MCF 10A (cell line): ENCODE results near the gene CFH. TPM values are rescaled to one million over a fixed set of nuclear protein-coding genes. Genes with fewer than 3 reads are reported as not detected.
"Not testable (repeated sequence)": the region's sequence is repeated elsewhere in the genome, so short reads cannot be mapped to it uniquely, and the experiment has no call there.

Experiments
- BruUV-seq: library from RNA; stranded (reverse); fragments of 400-500 nt; replicated peaks from 2 replicates; lab custom pipeline; 2021; lab: Mats Ljungman, UMichigan
- CTCF ChIA-PET: fragments of 300-600 bp; sonication (Branson Sonifier 250); formaldehyde crosslinking; extraction: SDS; loops from one replicate; lab custom pipeline; 2021; ENCODE audit warnings: antibody characterized with exemption, inconsistent platforms; lab: Yijun Ruan, JAX
- POLR2A ChIA-PET: fragments of 300-600, 350-650 bp; sonication (Branson Sonifier 250); formaldehyde crosslinking; extraction: SDS; loops from one replicate; lab custom pipeline; 2020; ENCODE audit warnings: antibody characterized with exemption, inconsistent platforms; lab: Yijun Ruan, JAX
- DNase-seq: peaks from one replicate; pipeline ENCODE4 v3.0.0-alpha.2; 2018; ENCODE audit not compliant: unreplicated experiment
- H3K27ac Mint-ChIP-seq: one replicate; pipeline ENCODE4 v1.8.0; 2022; ENCODE audit warnings: mild to moderate bottlenecking, low read depth, mixed read lengths; ENCODE audit not compliant: unreplicated experiment
- H3K27me3 Mint-ChIP-seq: one replicate; pipeline ENCODE4 v1.8.0; 2022; ENCODE audit warnings: mixed read lengths; ENCODE audit not compliant: insufficient read depth, unreplicated experiment
- H3K36me3 Mint-ChIP-seq: one replicate; pipeline ENCODE4 v1.8.0; 2022; ENCODE audit warnings: mild to moderate bottlenecking, moderate library complexity, mixed read lengths; ENCODE audit not compliant: insufficient read depth, unreplicated experiment
- H3K4me1 Mint-ChIP-seq: one replicate; pipeline ENCODE4 v1.8.0; 2022; ENCODE audit warnings: mixed read lengths; ENCODE audit not compliant: insufficient read depth, unreplicated experiment
- H3K4me3 Mint-ChIP-seq: one replicate; pipeline ENCODE4 v1.8.0; 2022; ENCODE audit warnings: mild to moderate bottlenecking, moderate library complexity, mixed read lengths; ENCODE audit not compliant: unreplicated experiment
- H3K9me3 Mint-ChIP-seq: one replicate; pipeline ENCODE4 v1.8.0; 2022; ENCODE audit warnings: mixed read lengths; ENCODE audit not compliant: unreplicated experiment
- CTCF ChIP-seq: fragments of 200-600 bp; IDR thresholded peaks from one replicate; pipeline ENCODE4 v1.8.0; 2022; ENCODE audit warnings: antibody characterized with exemption, mild to moderate bottlenecking; ENCODE audit not compliant: unreplicated experiment
- intact Hi-C: fragments of 100-400 bp; cut with micrococcal nuclease; formaldehyde crosslinking; loops from 2 replicates; pipeline ENCODE4 v1.14.1; 2022
- total RNA-seq: library from RNA; stranded (reverse); gene quantifications from 2 replicates; pipeline ENCODE4 v1.2.3, GENCODE V29; 2022

Gene CFH
- total RNA-seq, 1 experiment from 2014 or later = 31.6 TPM

- CTCF ChIA-PET = no interaction called here
- no TSS peak for BruUV-seq
- Mint-ChIP-seq H3K4me3 (no peak overlapping the region), H3K36me3 (no peaks in the 10 kb centered on the region), H3K27ac (no peak overlapping the region), H3K27me3 (no peaks in the 10 kb centered on the region), H3K9me3 (peaks cover 10% of the 10 kb centered on the region), H3K4me1 (no peaks in the 10 kb centered on the region)
- POLR2A ChIA-PET = interaction anchor here (0.6 to 0.7 kb wide), 3 partner anchors 8 to 38 kb away, joined by 3 to 4 read pairs (median 3); no protein-coding TSS in a partner anchor
- intact Hi-C loops = no loop called here
- no peak for DNase-seq
- no peak for TF ChIP-seq CTCF
Observed at GRCh38 chr1:196623079-196623478, 28.8 kb upstream of the CFH start.

- ChIA-PET POLR2A (no interaction called here), CTCF (no interaction called here)
- no peak for TF ChIP-seq CTCF
- BruUV-seq = no TSS peak
- Mint-ChIP-seq H3K4me1 (no peaks in the 10 kb centered on the region), H3K4me3 (no peak overlapping the region), H3K36me3 (no peaks in the 10 kb centered on the region), H3K27me3 (no peaks in the 10 kb centered on the region), H3K9me3 (peaks cover 29% of the 10 kb centered on the region), H3K27ac (no peak overlapping the region)
- intact Hi-C loops = no loop called here
- DNase-seq = no peak
Observed at GRCh38 chr1:196628838-196629237, 23.0 kb upstream of the CFH start.

- Mint-ChIP-seq H3K27ac (no peak overlapping the region), H3K4me1 (no peaks in the 10 kb centered on the region), H3K4me3 (no peak overlapping the region), H3K36me3 (no peaks in the 10 kb centered on the region), H3K27me3 (no peaks in the 10 kb centered on the region), H3K9me3 (peaks cover 10% of the 10 kb centered on the region)
- intact Hi-C loops = no loop called here
- ChIA-PET POLR2A (no interaction called here), CTCF (no interaction called here)
- no peak for TF ChIP-seq CTCF
- no TSS peak for BruUV-seq
- DNase-seq = no peak
Observed at GRCh38 chr1:196637606-196638005, 14.2 kb upstream of the CFH start.

- Mint-ChIP-seq H3K4me1 (no peaks in the 10 kb centered on the region), H3K36me3 (no peaks in the 10 kb centered on the region), H3K9me3 (peaks cover 10% of the 10 kb centered on the region), H3K27me3 (no peaks in the 10 kb centered on the region), H3K4me3 (no peak overlapping the region), H3K27ac (no peak overlapping the region)
- intact Hi-C loops = no loop called here
- ChIA-PET POLR2A (no interaction called here), CTCF (interaction anchor here (1.2 kb wide), 1 partner anchor 20 kb away, joined by 3 read pairs; no protein-coding TSS in a partner anchor)
- no peak for DNase-seq
- no peak for TF ChIP-seq CTCF
- no TSS peak for BruUV-seq
Observed at GRCh38 chr1:196638466-196638865, 13.4 kb upstream of the CFH start.

- H3K4me3 Mint-ChIP-seq, H3K9me3 Mint-ChIP-seq, H3K4me1 Mint-ChIP-seq, DNase-seq, H3K27ac Mint-ChIP-seq, H3K36me3 Mint-ChIP-seq, H3K27me3 Mint-ChIP-seq, BruUV-seq, POLR2A ChIA-PET, intact Hi-C loops: not testable (repeated sequence)
- CTCF ChIA-PET = interaction anchor here (1.2 kb wide), 1 partner anchor 21 kb away, joined by 3 read pairs; no protein-coding TSS in a partner anchor
Observed at GRCh38 chr1:196639291-196639690, 12.6 kb upstream of the CFH start.
